ENCODE measurements around the gene NKD2.

The NKD2 gene

DNA sequence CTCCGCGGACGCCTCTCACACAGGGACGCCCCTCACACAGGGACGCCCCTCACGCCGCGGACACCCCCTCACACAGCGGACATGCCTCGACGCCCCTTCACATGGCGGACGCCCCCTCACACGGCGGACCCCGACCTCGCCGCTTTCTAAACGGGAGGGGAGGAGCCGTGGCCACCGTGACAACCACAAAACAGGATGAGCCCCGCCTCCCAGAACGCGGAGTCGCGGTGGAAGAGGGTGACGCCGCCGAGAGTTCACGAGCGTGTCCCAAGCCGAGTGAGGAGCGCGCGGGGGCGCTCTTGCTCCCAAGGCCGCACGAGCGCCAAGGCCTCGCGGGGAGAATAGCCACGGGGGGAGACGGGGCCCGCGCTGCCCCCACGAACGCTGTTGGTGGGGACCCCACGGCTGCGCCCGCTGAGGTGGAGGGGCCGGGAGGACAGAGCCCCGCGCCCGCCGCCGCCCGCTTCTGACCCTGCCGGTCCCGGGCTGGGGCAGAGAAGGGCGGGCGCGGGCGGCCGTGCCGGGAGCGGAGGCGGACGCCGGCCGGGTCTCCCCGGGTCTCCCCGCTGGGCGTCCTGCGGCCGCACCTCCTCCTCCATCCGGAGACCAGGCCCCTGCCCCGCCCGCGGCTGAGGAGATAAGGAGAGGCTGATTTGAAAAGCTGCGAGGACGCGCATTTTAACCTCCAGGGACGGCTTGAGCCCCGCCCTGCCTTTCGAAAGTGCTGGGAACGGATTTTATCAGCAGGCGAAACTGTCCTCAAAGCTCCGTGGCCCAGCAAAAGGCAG is 3.9 kb upstream of the NKD2 start:
- peak overlapping the region; percentile 20 for H3K4me3 ChIP-seq (ENCODE audit: low read length)
- TF ChIP-seq, protein P1, sequence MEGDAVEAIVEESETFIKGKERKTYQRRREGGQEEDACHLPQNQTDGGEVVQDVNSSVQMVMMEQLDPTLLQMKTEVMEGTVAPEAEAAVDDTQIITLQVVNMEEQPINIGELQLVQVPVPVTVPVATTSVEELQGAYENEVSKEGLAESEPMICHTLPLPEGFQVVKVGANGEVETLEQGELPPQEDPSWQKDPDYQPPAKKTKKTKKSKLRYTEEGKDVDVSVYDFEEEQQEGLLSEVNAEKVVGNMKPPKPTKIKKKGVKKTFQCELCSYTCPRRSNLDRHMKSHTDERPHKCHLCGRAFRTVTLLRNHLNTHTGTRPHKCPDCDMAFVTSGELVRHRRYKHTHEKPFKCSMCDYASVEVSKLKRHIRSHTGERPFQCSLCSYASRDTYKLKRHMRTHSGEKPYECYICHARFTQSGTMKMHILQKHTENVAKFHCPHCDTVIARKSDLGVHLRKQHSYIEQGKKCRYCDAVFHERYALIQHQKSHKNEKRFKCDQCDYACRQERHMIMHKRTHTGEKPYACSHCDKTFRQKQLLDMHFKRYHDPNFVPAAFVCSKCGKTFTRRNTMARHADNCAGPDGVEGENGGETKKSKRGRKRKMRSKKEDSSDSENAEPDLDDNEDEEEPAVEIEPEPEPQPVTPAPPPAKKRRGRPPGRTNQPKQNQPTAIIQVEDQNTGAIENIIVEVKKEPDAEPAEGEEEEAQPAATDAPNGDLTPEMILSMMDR (IDR thresholded peaks at IDR 0.05; ENCODE audit: insufficient read depth, low read depth, low read length, missing control alignments): peak; percentile 24
- DNase-seq (ENCODE audit: low read depth): peak; percentile 41

DNA sequence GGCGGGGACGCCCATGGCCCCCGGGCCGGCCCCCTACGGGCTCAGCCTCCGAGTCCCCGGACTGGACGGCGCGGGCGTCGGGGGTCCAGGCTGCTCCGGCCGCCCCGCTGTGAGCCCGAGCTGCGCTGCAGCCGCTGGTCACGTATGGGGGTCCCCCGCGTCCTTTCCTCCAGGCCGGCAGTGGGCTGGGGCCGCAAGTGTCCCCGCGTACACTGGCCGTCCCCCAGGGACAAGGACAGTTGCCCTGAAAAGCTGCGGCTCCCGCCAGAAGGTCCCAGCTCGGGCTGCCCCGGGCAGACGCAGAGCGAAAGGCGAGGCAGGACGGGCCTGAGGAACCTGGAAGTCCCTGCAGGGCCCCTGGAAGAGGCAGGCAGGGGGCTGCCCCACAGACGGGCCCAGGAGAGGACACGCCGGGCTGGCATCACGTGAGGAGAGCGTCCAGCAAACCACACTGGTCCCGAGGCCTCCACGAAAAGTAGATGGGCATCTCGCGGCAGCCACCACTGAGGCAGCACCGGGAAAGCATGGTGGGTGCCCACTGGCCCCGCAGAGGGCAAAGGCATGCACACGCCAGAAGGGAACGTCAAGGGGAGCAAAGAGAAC is 3.3 kb upstream of the NKD2 start:
- no peak overlapping the region for H3K4me3 ChIP-seq (ENCODE audit: low read length)
- no peak for DNase-seq (ENCODE audit: low read depth)
- TF ChIP-seq, protein P1 (IDR thresholded peaks at IDR 0.05; ENCODE audit: insufficient read depth, low read depth, low read length, missing control alignments): no peak

DNA sequence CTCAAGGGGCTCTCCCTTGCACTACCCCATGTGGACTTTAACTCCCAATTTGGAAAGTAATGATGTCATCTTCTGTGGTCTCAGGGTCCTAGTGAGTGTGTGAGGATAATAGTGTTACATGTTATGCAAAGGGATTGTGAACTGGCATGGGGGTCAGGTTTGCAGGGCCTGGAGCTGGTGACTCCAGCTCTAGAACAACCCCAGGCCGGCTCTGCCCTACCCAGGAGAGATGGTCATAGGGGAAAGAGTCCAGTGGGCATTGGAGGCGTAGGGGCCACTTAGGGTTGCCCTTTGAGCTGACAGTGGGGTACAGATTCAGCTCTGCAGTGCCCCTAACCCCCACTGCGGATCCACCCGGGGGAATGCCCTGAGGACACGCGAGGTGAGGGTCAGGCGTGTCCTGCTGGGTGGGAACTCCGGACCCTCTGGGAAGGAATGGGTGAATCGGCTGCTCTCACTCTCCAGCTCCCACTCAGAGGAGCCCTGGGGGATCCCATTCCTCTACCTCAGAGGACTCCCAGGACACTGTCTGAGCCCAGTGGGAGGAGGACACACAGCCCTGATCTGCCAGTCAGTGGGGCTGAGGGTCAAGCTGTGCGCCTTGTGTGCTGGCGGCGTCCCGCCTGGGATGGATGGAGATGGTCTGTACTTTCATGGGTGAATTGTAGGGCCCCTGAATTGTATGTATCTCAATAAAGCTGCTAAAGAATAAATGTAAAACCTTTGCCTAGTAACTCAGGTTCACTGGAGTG is 2.5 kb upstream of the NKD2 start:
- no peak for DNase-seq (ENCODE audit: low read depth)
- H3K4me3 ChIP-seq (ENCODE audit: low read length): no peak overlapping the region
- TF ChIP-seq, protein P1 (IDR thresholded peaks at IDR 0.05; ENCODE audit: insufficient read depth, low read depth, low read length, missing control alignments): no peak

DNA sequence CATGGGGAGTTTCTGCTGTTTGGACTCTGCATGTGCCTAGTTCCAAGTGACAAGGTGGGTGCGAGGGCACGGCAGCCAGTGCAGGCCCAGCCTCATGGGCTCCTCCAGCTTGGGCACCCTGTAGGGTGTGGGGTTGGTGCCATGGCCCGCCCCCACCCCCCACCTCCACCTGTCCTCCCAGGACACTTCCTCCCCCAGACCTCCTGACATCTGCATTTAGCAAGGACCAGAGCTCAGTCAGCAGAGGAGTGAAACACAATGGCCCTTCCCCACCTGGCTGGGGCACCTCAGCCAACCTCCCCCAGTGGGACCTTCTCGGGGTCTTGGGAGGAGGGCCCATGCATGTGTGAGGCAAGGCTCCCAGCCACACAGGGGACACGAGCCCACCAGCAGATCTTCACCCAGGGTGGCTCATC is 1.9 kb upstream of the NKD2 start:
- TF ChIP-seq, protein P1 (IDR thresholded peaks at IDR 0.05; ENCODE audit: insufficient read depth, low read depth, low read length, missing control alignments): no peak
- H3K4me3 ChIP-seq (ENCODE audit: low read length): no peak overlapping the region
- DNase-seq (ENCODE audit: low read depth): no peak

DNA sequence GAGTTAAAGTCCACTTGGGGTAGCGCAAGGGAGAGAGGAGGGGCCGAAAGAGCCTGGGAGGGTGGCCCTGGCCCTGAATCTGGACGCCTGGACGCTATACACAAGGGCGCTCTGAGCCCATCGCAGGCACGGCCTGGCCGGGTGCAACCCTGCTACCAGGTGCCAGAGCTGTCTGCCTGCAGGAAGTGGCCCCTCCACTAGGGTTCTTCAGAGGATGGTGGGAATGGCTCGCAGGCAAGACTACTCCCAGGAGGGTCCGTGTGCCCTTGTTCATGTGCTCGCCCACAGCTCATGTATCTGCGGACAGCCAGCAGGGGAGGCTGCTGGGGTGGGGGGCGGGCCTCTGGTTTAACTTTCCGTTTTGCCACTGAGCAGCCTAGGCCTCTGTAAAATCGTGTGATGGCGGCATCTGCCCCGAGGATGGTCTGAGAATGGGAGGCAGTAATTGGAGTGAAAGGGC is 1.4 kb upstream of the NKD2 start:
- TF ChIP-seq, protein P1 (IDR thresholded peaks at IDR 0.05; ENCODE audit: insufficient read depth, low read depth, low read length, missing control alignments): no peak
- H3K4me3 ChIP-seq (ENCODE audit: low read length): no peak overlapping the region
- no peak for DNase-seq (ENCODE audit: low read depth)

DNA sequence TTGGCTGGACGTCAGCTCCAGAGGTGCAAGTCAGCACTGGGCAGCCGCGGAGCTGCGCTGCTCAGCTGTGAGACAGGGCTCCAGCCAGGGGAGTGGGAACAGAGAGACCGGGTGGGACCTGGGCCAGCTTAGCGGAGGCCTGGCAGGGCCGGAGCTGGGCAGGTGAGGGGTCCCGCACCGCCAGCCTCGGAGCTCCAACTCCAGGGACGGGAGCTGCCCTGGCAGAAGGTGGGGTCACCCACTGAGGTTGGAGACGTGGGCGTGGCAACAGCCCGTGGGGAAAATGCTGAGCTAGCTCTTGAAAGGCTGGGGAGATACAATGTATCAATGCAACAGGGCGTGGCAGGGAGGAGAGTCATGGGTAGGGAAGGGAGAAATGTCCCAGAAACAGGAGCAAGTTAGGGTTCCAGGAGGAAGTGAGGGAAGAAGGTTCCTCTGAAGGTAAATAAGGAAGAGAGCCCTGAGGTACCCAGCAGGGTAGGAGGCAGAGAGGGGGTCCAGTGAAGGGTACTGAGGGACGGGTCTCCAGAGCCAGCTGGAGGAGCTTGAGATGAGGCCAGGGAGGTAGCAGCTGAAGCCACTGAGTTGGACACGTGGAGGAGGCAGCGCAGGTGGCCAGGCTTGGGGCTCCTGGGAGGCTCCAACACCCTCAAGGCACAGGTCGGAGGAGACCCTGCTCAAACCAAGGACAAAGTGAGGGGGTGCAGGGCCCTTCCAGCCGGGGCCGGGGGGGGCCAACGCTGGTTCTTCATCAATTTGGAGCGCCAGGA is 736 bp upstream of the NKD2 start:
- DNase-seq (ENCODE audit: low read depth): no peak
- TF ChIP-seq, protein P1 (IDR thresholded peaks at IDR 0.05; ENCODE audit: insufficient read depth, low read depth, low read length, missing control alignments): no peak
- no peak overlapping the region for H3K4me3 ChIP-seq (ENCODE audit: low read length)

All from epithelial cell of esophagus (primary cell).